Putamen (tissue), 1 donor: Measurements from ENCODE around the gene HTT.

Source experiments
- DNase-seq: peaks from one replicate; pipeline ENCODE4 v3.0.0-alpha.2; 2016; ENCODE audit warnings: low spot score

Gene HTT

DNA sequence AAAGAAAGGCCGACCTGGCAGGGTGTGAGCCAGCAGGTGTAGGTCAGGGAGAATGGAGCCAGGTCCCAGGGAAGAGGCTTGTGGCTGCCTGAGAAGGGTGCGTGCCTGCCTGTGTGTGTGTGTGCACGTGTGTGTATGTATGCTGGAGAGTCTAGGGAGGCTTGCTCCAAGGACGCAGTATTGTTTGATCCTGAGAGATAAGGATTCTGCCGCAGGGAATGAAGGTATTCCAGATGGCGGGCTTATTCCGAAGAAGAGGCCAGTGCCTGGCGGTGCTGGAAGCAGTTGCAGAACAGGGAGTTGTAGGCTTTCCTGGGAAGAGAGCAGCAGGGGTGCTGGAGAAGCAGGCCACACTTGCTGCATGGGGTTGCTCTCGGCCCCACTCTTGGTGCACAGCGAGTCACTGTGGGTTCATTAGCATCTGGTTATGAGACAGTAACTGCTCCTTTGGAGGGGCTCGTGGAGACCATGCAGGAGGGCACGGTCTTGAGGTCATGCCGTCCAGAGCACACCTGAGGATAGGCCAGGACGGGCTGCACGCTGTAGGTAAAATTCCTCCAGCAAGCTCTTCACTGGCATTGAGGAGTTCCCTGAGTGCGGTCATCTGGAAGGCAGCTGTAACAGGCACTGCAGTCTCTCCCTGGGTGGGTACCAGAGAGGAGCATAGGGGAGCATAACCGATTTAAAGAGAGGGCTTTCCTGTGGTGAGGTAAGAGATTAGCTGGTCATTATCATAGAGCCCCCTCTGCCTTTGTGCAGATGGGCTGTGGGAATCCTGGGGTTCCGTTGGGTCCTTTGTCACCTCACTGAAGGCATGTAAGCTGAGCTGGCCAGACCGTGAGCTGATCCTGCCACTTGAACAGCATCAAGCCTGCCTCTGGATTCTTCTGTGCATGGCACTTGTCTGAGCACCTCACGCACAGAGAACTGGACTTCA lies 144.6 kb downstream of the HTT start:
- DNase-seq: no peak

DNA sequence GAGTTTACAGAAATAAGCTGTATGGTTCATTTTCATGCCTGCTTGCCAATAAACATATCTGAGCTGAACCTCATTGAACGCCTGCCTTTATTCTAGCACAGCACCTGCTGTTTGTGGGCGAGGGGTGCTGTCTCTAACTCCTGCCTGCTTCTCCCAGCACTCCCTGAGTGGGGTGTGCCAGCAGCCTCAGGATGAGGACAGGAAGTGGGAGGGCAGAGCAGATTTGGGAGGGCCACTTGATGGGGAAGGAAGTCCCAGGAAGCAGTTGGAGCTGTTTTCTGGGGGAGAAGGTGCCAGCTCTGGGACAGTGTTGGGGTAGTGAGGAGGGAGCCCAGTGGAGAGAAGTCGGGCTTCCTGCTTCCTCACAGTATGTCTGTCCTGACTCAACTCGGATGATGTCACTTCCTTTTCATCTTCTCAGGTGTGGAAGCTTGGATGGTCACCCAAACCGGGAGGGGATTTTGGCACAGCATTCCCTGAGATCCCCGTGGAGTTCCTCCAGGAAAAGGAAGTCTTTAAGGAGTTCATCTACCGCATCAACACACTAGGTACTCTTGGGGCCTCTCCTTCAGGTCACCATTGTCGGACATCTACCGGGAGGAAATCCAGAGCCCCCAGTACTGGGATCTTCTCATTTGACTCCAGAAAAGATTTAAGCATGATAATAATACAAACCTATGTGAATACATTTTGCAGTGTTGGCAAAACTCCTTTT lies 145.4 kb downstream of the HTT start:
- peak; percentile 35 for DNase-seq

DNA sequence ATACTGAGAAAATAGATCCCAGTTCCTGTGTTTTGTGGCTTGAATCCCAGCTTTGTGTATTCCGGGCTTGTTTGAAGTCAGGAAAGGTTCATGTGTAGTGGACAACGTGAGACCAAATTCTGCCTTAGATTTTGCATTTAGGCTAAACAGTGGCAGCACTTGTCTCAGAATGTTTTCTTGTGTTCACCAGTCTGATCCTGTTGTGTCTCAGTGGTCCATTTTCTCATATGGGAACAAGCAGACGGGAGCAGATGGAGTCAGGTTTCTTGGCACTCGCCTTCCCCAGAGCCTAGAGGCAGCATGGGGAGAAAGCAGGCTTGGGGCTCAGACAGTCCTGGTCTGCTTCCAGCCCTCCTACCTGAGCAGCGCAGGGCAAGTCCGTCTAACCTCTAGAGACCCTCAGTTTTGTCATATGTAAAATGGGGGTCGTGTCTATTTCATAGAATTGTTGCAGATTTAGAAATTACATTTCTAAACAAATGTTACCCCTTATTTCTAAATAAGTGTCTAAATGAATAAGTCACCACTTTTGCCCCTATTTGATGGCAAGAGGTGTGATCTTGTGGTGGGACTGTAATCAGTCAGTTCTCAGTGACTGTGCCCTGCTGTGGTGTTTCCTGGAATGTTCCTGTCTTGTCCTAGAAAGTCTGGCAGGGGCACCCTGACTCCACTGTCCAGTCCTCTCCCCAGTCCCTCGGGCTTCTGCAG lies 146.1 kb downstream of the HTT start:
- no peak for DNase-seq

DNA sequence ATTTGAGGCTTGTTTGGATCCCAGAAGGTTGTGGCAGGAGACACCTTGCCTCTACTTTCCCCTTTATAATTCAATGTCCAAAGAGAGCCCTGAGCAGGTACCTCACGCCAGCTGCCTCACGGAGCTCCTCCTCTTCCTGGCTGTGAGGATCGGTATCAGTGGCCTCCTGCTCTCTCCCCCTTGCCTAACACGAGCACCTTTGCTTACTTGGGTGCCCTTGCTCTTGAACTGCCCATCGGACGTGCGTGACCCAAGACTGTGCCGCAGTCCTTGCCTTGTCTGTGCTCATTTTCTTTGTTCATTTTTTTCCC lies 146.7 kb downstream of the HTT start:
- no peak for DNase-seq

DNA sequence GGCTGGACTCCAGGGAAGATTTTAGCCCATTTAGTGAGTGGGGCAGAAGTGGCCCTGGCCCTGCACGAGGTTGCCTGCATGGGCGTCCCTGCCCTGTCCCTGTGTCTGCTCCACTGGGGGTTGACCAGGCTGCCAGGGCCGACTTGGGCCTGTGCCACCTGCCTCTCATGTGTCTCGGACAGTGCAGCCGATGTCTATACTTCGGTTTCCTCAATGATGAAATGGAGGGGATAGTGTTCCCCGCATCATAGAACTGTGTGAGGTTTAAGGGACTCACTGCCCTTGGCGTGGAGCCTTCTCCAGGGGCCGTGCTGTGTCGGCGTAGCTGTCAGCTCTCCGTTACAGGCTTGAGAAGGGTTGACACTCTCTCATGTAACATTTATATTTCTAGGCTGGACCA lies 147.5 kb downstream of the HTT start:
- DNase-seq: no peak

DNA sequence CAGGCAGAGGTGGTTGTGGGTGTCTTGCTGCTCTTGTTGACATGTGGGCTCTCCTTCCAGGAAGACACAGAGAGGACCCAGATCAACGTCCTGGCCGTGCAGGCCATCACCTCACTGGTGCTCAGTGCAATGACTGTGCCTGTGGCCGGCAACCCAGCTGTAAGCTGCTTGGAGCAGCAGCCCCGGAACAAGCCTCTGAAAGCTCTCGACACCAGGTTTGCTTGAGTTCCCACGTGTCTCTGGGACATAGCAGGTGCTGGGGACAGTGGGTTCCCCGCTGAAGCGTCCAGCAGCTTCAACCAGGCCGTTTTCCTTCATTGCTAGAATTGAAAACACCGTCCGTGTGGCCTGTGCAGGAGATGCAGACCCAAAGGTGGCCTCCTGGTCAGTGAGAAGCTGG lies 148.9 kb downstream of the HTT start:
- no peak for DNase-seq

DNA sequence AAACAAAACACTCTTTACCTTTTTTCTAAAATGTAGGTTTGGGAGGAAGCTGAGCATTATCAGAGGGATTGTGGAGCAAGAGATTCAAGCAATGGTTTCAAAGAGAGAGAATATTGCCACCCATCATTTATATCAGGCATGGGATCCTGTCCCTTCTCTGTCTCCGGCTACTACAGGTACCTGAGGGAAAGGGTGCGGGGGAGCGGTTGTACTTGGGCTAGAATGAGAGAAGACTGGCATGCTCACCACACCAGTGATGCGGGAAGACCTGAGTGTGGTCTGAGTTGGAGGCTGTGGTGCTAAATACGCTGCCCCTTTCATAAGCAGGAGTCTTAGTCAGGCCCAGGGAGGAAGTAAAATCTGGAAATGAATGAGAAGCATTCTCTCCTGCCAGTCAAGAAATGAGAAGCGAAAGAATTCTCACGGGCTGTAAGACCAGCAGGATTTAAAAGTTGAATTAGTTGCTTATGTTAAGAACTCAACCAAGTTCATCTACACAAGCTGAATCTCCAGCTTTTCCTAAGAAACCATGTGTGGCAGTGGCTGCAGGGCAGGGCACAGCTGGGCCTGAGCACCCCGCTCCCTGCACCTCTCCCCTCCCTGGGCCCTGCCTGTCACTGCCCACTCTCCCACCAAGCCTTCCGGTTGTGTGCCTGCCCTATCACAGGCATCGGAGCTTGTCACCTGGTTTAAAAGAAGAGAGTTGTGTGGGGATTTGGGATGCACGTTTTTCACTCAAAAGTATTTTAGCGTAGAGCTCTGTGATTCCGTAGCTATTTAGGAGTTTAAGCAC lies 149.7 kb downstream of the HTT start:
- no peak for DNase-seq

DNA sequence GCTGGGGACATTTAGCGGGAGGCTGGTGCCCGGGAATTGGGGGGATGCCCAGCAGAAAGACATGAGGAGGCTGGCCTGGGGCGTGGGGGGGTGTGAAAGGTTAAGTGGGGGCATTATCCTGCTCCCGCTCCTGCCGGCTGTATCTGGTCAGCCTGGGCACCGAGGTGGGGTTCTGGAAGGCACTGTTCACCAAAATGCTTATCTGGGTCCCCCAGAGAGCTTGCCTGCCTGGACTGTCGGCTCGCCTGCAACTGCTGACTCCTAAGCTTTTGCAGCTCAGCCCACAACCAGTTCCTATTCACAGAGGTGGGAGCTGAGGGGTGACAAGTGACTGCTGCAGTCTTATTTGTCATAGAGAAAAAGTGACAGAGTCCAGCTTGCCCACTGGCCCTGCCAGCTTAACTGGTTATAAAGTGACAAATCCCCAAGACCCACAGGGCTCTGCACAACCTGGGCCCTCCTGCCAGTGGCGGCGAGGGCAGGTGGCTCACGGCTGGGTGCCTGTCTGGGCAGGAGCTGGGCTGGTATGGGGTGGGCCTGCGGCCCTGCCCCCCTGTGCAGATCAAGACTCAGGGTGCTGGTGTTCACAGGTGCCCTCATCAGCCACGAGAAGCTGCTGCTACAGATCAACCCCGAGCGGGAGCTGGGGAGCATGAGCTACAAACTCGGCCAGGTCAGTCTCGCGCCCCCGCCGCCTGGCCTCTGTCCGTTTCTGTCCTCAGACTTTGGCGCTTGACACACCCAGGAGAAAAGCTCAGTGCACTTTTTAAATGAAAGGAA lies 150.8 kb downstream of the HTT start:
- no peak for DNase-seq

DNA sequence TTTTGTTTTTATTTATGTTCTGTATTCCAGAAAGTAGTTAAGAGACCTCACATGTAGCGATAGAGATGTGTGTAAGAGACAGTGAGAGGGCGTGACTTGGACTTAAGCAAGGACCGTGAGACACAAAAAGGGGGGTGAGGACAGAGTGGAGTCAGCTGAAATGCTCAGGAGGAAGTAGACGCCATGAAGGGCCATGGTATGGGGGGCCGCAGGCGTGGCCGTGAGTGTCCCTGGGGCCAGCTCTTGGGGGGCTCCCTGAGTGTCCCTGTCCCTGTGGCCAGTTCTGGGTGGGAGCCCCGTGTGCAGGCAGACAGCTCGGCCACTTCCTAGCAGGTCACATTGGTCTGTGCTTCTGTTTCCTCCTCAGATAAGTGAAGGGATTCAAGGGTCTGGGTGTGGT lies 151.5 kb downstream of the HTT start:
- DNase-seq: no peak

DNA sequence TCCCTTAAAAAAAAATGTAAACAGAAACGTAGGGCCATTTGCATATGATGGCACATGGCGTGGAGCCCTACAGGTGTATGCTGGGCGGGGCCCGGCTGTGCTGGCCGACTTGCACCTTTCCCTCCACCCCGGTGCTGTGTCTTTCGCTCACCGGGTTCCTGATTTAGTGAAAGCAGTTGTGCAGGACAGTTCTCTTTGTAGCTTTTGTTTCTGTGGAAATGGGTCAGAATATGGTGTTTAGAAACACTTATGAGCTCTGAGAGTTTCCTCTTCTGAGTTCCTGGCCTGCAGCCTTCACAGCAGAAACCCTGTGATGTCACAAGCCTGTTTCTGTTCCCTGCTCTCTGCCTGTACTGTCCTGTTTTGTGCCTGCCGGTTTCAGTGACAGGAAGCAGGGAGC lies 152.0 kb downstream of the HTT start:
- DNase-seq: peak; percentile 31

DNA sequence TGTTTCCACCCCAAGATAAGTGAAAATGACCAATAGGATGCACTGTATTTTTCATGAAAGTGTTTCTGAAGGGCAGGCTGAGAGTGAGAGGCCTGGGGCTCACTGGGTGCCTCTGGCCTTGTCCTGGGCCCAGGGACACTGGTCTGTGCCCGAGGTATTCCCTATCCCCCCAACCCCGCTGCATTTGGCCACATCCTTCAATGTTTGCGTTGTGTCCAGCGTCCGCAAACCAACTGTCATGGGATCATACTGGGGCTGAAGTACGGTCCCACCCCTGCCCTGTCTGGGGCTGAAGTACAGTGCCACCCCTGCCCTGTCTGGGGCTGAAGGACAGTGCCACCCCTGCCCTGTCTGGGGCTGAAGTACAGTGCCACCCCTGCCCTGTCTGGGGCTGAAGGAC lies 152.5 kb downstream of the HTT start:
- DNase-seq: no peak

DNA sequence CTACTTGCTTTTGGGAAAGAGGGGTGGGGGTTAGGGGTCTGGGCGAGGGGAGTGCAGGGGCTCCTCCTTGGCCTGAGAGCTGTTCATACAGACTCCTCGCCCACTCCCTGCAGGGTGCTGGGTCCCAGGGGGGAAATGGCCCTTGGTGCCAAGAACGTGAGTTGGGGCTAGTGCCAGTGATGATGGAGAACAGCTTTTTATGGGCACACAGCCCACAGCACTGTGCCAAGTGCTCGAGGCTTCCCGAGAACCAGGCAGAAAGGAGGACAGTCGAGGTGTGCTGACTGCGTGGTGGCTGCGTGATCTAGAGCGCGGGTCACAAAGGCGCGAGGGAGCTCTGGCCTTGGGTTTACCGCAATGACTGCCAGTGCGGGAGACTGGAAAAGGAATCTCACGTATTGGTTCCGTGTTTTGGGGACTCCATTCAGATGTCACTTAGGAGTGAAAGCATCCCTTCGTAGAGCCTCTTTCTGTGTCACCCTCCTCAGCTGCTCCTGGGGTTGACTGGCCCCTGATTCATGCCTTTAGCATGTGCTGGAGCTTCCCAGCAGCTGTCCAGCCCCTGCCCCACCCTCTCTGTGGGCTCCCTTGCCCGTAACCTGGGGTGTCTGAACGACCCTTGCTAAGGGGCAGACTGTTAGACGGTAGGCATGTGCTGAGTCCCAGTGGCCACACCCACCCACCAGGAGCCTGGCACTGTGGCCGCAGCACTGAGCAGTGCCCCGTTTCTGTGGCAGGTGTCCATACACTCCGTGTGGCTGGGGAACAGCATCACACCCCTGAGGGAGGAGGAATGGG lies 153.6 kb downstream of the HTT start:
- no peak for DNase-seq

DNA sequence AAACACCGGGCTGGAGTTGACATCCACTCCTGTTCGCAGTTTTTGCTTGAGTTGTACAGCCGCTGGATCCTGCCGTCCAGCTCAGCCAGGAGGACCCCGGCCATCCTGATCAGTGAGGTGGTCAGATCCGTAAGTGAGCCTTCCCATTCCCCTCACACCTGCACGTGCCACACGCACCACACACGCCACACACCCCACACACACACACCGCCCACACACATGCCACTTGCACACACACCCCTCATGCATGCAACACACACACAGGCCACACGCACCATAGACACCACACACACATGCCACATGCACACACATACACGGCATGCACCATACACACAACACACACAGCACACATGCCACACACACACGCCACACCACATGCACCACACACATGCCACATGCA lies 154.4 kb downstream of the HTT start:
- no peak for DNase-seq

DNA sequence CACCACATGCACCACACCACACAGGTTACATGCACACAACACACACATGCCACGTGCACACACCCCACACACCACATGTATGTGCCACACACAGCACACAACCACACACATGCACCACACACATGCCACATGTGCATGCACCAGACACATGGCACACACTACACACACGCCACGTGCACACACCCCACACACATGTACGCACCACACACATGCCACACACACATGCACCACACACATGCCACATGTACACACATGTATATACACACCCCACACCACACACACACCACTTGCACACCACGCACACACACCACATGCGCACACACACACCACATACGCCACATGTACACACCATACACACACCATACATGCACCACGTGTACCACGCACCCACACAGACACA lies 154.8 kb downstream of the HTT start:
- DNase-seq: no peak

DNA sequence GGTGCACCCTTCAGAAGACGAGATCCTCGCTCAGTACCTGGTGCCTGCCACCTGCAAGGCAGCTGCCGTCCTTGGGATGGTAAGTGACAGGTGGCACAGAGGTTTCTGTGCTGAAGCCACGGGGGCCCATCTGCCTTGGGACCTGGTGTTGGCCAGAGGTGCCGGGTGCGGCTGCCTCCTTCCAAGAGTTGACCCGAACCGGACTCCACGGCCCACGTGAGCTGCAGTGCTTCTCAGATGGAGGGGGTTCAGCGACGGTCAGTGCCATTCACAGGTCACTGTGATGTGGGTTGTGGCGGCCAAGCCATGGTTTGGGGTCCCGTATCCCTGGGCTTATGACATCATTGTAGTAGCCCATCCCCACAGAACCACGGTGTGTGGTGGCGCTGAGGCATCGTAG lies 155.5 kb downstream of the HTT start:
- no peak for DNase-seq

DNA sequence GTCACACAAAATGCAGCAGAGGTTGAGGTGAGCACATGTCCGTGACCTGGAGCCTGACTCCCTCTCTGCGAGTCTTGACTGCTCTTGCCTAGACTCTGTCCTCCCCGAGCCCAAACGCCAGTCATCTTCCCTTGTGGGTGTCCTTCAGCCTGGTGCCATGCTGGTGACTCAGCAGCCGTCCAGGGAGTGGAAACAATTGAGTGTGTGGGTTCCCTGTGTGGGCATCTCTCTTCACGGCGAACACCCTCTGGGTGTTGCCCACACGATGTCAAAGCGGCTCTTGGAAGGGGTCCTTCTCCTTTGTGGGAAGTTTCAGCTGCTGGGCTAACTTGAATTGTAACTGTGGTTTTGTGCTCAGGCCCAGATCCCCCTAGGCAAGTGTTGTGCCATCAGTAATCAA lies 157.0 kb downstream of the HTT start:
- no peak for DNase-seq

DNA sequence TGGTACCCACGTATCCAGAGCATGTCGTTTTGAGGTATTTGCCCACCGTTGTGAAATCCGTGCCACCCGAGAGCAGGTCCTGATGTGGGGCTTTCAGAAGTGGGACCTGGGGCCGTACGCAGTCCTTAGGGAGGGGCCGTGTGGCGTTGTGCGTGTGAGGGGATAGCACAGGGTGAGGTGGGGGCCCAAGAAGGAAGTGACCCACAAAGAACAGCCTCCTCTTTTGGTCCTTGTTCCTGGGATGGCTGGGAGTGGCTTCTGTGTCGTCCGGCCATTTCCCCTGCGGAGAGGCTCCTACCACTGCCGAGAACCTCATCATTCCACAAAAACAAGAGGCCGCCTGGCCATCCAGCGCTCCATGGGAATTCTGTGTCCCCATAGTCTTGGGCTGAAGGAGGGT lies 157.5 kb downstream of the HTT start:
- DNase-seq: no peak

DNA sequence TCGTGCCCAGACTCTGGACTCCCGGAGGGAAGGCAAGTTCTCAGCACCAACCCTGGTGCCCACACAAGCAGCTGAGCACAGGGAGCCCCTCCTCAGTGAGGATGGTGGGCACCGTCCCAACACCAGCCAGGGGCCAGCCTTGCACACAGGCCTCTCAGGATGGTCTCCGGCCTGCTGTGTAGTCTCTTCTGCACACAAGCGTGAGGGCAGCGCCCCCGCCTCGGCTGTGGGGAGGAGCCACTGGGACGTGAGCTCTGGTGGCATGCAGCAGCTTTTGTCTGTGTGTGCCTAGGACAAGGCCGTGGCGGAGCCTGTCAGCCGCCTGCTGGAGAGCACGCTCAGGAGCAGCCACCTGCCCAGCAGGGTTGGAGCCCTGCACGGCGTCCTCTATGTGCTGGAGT lies 158.4 kb downstream of the HTT start:
- DNase-seq: no peak

DNA sequence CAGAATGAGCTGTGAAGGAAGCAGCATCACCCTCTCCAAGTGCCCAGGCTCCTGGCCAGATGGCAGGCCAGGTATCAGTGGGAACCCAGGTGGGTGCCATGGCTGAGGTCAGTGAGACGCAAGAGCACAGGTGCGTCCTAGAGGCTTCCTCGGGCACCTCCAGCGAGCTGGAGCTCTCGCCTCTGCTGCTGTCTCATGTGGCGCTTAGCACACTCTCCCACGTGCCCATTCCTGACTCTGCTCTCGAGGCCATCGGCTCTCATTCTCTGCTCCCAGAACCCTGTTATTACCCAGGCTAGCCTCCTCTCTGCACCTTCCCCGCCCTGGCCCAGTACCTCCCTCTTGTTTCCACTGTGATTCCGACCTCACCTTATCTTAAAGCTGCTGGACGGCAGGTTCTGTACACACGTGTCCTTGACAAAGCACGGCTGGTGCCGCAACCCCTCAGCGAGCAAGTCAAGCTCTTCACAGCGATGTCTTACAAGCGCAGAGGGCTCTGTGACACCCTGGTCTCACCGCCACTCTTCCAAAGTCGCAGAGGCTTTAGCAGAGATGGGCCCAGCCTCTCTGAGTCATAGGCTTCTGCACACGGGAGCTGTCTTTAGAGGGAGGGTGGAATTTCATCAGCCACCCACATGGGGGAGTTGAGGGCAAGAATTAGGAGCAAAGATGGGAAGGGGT lies 159.1 kb downstream of the HTT start:
- peak; percentile 38 for DNase-seq
